ENCODE data around the gene NBPF15.
"Not testable (repeated sequence)": the region's sequence is repeated elsewhere in the genome, so short reads cannot be mapped to it uniquely, and the experiment has no call there.

Gene NBPF15

DNA sequence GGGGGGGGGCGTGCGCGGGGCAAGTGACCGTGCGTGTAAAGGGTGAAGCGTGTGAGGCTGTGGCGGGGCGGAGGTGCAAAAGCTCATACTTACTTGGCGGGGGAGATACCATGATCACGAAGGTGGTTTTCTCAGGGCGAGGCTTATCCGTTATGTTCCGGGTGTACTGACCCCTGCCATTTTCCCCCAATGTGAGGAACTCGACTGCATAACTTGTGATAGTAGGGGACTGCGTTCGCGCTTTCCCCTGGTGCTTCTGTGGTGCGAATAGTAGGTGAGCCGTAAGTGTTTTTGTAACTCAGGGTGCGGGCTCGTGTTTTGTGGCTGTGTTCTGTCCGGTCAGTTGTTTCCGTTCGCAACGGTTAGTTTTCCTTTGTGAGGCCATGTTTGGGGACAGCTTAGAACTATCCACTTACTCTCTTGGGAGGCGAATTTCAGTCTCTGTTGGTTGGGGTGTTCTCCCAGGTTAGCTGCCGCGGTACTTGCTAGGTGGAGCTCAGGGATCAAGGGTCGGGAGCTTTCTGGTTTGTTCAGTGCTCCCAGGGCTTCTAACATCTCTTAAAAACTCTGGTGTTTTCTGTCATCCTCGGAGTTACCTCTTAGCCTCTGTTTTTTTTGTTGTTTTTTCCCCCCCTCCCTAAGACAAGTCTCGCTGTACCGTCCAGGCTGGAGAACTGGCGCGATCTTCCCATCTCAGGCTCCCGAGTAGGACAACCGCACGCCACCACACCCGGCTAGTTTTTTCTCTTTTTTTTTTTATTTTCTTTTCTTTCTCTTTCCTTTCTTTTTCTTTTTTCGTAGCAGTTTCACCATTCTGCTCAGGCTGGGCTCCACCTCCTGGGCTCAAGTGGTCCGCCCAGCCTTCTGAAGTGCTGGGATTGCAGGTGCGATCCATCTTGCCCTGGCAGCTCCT lies 48.7 kb downstream of the NBPF15 start:
- H3K27me3 ChIP-seq (ENCODE audit: insufficient read depth, poor library complexity, severe bottlenecking), result not testable (repeated sequence)
- TF ChIP-seq POLR2AphosphoS5 (IDR thresholded peaks at IDR 0.05; ENCODE audit: low read depth), result peak; percentile 98
- H3K27ac ChIP-seq (replicated peaks), result peak overlapping the region; percentile 57; the same call in 1 of the 2 replicates
- peak overlapping the region; percentile 31 for H3K4me3 ChIP-seq (replicated peaks; ENCODE audit: insufficient read depth, low read length)
- peak; percentile 76 to 77 for DNase-seq (ENCODE audit: low read depth in 1 of 2, low spot score in 1 of 2)

DNA sequence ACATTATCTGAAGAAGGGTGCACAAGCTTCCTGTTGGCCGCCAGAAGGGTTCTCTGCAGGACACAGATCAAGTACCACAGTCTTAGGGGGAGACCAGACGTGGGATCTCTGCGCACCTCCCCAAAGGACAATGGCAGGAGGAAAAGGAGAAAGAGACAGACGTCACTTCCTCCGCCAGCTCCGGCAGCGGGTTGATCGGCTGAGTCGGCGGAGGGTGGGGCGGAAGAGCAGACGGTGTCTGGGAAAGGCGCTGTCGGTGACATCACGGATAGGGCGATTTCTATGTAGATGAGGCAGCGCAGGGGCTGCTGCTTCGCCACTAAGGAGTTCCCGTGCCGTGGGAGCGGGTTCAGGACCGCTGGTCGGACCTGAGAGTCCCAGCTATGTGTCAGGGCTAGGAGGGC lies 49.4 kb downstream of the NBPF15 start:
- H3K4me3 ChIP-seq (replicated peaks; ENCODE audit: insufficient read depth, low read length); H3K27me3 ChIP-seq (ENCODE audit: insufficient read depth, poor library complexity, severe bottlenecking): not testable (repeated sequence)
- DNase-seq (ENCODE audit: low read depth in 1 of 2, low spot score in 1 of 2), result peak; percentile 21 to 63
- H3K27ac ChIP-seq (replicated peaks), result peak overlapping the region; percentile 40

DNA sequence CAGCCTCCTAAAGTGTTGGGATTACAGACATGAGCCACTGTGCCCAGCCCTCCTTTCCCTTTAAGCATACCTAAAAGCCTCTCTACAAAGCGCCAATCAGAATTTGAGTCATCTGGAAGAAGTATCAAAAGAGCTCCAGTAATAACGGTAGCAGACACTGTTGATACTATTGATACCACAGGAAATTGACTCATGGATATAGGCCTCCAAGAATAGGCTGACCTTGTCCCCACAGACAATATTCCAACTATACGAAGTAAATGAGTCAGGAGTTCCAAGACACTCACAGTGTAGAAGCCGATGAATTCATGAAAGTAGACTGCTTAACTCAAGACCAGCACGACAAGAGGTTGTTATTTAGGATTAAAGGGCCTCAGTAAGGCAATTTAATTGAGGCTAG lies 58.7 kb downstream of the NBPF15 start:
- not testable (repeated sequence) for H3K27me3 ChIP-seq (ENCODE audit: insufficient read depth, poor library complexity, severe bottlenecking); H3K27ac ChIP-seq (replicated peaks); DNase-seq (ENCODE audit: low read depth in 1 of 2, low spot score in 1 of 2); H3K4me3 ChIP-seq (replicated peaks; ENCODE audit: insufficient read depth, low read length)

DNA sequence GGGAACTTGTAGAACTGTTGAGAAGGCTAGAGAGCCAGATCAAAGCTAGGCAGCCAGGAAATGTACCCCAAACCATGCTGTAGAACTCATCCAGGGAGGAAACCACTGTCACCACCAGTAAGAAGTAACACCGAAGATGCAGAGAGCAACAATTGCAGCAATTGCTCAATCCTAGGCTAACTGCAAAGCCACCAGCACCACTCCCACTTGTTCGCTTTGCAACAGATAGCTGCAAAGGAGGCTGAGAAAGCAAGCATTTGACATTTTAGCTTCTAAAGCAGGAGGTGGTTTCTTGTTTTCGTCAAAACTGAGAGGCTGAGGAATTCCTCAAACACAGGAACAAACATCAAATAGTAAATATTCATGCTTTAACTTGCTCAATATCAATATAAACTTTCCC lies 89.8 kb downstream of the NBPF15 start:
- DNase-seq (ENCODE audit: low read depth in 1 of 2, low spot score in 1 of 2); H3K4me3 ChIP-seq (replicated peaks; ENCODE audit: insufficient read depth, low read length); H3K27me3 ChIP-seq (ENCODE audit: insufficient read depth, poor library complexity, severe bottlenecking); H3K27ac ChIP-seq (replicated peaks): not testable (repeated sequence)
